GM19099 (cell line): ENCODE measurements around the gene SNED1.

ENCODE experiments used
- POLR2A ChIP-seq: IDR thresholded peaks from 3 replicates; pipeline ENCODE4 v1.6.1; 2011; ENCODE audit warnings: low read depth; ENCODE audit not compliant: insufficient read length; ENCODE audit errors: extremely low read depth

SNED1 gene

GRCh38 chr2:240956935-240957655 is 41.3 kb upstream of the SNED1 start:
- no peak for TF ChIP-seq POLR2A

DNA sequence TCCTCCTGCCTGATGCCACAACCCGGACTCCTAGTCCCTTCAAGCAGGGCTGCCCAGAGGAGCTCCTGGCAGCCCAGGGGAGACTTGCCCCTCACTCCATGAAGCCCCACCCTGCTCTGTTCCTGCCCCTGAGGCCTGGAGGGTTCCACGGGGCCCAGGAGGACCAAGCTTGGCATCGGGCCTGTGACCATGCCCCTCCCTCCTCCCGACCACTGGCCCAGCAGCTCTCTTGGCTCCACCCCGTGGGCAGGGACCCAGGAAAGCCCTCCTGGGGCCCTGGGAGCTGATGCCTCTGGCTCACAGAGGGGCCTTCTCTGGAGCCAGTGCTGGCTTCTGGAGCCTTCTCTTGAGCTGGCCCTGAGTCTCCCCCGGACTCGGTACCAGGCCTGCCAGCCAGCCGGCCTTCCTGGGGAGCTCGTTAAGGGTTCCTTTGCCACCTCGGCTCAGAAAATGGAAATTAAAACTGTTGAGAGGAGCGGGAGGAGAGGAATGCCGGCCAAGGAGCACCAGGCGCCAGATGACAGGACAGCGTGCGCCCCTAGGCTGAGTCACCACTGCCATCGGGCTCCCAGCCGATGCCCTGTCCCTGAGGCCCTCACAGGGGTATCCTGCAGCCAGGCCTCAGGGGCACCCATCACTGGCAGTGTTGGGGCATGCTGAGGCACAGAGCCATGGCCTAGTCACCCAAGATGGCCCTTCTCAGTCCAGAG is 40.6 kb upstream of the SNED1 start:
- TF ChIP-seq POLR2A = no peak

DNA sequence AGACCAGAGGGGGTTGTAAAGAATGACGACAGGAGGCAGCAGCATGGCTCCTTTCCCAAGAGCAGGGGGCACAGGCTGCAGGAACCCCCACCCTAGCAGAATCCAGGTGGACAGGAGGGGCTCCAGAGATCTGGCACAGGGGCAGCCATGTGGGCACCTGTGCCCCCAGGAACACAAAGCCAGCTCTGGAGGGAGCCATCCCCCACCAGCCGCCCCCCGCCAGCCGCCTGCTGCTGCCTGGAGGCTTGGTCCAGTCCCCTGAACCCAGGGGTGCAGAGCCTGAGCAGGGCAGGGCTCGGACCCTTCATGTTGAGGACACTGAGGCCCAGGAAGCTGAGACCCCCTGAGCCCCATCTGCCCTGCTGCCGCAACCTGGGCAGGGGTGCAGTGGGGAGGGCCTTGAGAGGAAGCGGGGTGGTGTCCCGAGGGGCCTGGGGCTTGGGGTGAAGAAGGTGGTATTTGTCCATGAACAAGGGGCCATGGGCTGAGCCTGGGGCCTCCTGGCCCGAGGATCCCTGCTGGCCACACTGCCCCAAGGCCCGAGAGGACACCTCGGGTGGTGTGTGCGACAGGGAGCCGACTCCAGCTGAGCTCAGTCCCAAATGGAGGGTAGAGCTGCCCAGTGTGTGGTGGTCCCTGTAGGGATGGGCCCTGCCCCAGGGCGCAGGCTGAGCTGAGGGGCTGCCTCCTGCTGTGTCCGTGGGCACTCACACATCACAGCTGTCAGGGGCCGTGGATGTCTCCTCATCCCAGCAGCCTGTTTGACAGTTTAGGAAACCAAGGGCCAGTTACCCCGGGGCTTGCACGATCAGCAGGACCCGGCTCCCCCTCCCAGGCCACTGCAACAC is 39.8 kb upstream of the SNED1 start:
- no peak for TF ChIP-seq POLR2A

DNA sequence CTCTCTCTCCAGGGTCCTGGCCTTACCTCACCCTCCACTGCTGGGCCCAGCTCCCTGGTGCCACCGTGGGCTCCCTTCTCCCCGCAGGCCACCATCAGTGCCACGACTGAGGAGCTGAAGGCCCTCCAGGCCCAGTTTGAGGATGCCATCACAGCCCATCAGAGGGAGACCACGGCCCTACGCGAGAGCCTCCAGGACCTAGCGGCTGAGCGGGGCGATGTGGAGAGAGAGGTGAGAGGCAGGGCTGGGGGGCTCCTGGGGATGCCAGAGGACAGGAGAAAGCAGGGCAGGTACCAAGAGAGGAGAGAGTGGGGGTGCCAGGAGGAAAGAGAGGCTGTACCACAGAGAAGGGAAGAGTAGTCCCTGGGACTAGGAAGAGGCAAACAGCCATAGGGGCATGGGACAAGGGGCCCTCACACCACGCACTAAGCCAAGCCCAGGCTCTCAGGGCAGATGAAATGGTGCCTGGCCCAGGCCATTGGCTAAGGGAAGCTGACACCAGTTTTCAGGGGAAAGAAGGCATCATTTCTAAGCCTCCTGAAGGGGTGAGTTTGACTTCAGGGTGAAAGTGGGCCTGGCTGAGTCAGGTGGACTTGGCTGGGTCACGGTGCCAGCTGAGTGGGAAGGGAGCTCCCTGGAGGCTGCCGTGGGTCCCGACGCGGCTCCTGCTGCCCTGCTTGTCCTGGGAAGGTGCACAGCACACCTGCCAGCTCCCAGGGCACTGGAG is 39.0 kb upstream of the SNED1 start:
- no peak for TF ChIP-seq POLR2A

DNA sequence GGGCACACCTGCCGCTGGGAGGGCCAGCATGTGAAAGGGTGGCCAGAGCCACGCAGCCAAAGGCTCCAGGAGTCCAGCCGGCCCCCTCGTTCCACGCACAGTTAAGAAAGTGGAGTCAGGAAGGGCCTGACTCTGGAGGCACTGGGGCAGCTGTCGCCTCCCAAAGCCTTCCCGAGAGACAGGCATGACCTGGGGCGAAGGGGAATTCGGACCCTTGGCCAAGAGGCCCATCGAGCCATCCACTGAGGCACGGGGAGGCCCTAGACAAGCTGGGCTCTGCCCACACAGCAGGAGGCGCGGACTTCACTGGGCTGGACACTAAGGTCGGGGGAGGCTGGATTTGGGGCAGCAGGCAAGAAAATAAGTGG is 38.5 kb upstream of the SNED1 start:
- TF ChIP-seq POLR2A = no peak

GRCh38 chr2:240960309-240960970 is 38.0 kb upstream of the SNED1 start:
- TF ChIP-seq POLR2A = no peak

DNA sequence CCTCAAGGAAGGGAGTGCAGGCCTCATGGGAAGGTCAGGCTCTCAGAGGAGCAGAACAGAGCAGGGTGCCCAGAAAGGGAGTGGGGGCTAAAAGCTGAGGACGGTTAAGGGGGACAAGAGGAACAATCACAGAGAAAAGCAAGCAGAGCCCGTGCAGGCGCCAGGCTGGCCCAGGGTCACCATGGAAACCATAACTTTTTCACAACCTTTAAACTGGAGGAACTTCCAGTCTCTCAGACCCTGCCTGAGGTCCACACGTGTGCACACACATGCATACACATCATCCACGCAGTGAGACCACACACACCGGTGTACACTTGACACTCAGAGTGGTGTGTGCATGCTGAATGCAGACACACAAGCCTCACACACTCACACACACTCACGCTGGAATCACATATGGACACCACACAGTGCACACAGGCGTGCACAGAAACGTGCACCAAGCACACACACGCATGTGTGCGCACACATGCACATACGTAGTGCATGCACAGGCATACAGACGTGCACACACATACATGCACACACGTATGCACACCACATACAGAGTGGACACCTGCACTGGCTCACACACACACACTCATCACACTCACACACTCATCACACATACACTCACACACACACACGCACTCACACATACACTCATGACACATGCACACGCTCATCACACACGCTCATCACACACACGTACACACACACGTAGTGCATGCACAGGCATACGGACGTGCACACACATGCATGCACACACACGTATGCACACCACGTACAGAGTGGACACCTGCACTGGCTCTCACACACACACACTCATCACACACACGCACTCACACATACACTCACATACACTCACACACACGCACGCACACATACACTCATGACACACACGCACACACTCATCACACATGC is 37.2 kb upstream of the SNED1 start:
- TF ChIP-seq POLR2A = no peak

GRCh38 chr2:240961910-240962299 is 36.5 kb upstream of the SNED1 start:
- no peak for TF ChIP-seq POLR2A

DNA sequence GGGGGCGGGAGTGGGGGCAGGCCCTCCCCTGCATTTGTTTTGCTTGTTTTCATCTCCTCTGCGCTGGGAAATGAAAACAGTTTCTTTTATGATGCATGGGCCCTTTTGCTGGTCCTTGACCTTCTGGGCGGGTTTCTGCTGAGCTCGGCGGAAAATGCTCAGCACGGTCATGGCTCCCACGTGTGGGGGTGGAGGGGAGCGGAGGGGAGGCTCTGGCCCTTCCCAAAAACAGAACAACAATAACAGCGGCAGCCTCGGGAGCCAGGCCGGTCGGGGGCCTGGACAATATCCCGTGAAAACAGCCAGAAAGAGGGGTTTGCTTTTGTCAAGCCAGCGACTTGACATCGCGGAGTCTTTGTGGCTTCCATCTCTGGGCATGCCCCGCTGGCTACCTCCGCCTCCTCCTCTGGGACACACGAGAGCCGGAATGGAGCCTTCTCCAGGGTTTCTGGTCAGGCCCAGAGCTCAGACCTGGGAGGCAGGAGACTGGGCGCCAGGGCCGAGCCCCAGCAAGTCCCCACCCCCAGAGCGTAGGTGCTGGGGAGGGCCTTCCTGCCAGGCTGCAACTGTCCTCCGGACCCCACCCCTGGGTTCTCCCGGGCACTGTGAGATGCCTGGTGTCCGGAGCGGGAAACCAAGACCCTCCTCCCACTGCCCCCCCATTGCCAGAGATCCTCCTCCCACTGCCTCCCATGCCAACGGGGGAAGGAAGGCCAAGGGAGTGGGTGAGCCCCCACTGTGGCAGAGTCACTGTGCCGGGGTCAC is 35.9 kb upstream of the SNED1 start:
- no peak for TF ChIP-seq POLR2A

DNA sequence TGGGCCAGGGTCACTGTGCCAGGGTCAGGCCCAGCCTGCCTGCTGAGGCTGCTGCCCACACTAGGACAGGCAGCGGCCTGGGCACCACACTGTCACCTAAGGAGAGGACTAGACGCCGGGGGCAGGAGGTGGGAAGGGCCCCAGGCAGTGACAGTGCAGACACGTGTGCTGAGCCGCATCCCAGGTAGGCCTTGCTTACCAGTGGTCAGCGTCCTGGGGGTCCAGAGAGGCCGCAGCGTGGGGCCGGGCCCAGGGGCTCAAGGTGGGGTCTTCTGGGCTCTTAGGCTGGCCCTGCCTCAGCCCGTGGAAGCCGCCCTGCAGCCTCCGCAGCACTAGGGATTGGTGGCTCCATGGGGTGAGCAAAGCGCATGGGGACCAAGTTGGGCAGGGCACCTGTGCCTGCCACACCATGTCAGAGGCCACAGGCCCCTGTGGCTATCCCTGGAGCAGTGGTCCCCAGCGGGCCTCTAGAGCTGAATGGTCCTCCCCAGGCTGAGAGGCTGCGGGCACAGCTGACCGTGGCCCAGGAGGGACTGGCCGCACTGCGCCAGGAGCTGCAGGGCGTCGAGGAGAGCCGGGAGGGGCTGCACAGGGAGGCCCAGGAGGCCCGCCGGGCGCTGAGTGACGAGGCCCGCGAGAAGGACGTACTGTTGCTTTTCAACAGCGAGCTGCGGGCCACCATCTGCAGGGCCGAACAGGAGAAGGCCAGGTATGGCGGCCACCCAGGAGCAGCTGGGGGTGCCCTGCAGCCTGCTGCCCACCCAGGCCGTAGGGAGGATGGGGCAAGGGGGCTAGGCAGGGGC is 35.2 kb upstream of the SNED1 start:
- TF ChIP-seq POLR2A = no peak

DNA sequence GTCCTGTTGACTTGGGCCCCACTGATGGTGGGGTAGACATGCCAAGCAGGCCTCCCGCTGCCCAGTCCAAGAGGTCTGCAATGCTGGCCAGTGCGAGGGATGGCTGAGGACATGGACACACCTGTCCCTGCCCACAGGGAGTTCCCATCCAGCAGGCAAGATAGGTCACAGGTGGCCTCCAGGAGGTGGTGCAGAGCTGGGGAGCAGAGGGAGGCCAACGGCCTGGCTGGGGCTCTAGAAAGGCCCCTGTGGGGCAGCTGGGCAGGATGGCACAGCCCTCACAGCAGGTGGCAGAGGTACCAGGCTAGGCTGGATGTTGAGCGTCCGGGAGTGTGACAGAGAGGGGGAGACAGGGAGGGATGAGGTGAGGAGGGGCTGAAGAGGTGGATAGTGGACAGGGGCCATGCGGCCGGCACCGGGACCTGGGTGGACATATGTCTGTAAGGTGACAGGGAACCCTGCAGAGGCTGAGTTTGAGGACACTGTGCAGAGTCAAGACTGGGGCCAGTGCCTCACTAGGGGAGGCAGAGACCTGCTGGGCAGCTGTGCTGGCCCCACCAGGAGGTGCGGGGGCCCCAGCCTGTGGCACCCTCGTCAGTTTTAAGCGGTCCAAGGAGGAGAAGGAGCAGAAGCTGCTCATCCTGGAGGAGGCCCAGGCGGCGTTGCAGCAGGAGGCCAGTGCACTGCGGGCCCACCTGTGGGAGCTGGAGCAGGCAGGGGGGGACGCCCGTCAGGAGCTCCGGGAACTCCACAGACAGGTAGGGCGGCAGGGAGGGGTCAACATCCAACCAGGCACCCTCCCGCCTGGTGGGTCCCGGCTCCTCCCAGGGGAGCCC is 34.3 kb upstream of the SNED1 start:
- no peak for TF ChIP-seq POLR2A
